HuH-7.5 (cell line): Measurements from ENCODE around the gene SLC6A9.
A peak's percentile ranks its signal among the peaks of the same experiment; 100 is the strongest.

Experiments
- DNase-seq: peaks from one replicate; pipeline ENCODE4 v3.0.0; 2011; ENCODE audit warnings: low spot score

The SLC6A9 gene

DNA sequence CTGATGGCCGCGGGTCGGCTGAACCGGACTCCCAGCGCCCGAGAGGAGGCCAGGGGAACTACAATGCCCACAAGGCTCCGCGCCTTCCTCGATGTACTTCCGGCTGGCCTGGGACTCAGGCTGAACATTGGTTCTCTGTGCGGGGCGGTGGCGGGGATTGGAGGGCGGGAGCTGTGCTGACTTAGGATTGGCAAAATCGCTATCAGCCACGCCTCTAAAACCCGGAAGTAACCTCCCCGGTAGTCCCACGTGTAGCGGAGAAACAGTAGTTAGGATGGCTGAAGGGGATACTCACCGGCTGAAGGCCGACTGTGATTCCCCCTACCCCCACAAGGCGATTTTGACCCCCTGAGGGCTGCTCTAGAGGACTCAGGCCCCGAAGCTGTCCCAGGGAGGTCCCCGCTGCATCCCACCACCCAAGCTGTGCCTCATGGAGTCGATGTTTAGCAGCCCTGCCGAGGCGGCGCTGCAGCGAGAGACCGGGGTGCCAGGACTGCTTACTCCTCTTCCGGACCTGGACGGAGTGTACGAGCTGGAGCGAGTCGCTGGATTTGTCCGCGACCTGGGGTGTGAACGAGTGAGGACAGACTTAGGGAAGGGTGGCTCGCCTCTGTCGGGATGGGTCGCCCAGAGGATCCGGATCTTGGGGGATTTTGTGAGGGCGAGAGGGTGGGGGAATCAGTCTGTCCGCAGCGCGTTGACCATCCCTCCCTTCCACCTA lies 61.4 kb downstream of the SLC6A9 start, which contains the start of gene DPH2:
Gene DPH2 (plus strand): TSS at position 265 of the 721 bp plus-strand sequence. CDS start 166 bp downstream, at position 431.
- peak; percentile 99 for DNase-seq

DNA sequence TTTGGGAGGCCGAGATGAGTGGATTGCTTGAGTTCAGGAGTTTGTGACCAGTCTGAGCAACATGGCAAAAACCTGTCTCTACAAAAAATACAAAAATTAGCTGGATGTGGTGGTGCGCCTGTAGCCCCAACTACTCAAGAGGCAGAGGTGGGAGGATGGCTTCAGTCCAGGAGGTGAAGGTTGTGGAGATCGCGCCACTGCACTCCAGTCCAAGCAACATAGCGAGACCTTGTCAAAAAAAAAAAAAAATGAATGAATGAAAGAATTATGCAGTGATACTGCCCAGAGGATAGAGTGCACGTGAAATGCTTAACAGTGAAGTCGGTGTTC lies 61.9 kb downstream of the SLC6A9 start:
- no peak for DNase-seq

- DNase-seq, result no peak
Measured at GRCh38 chr1:43968348-43968948, 62.8 kb downstream of the SLC6A9 start.

- DNase-seq, result no peak
Measured at GRCh38 chr1:43965316-43965715, 65.9 kb downstream of the SLC6A9 start.

- DNase-seq, result no peak
Measured at GRCh38 chr1:43963890-43964289, 67.4 kb downstream of the SLC6A9 start.

DNA sequence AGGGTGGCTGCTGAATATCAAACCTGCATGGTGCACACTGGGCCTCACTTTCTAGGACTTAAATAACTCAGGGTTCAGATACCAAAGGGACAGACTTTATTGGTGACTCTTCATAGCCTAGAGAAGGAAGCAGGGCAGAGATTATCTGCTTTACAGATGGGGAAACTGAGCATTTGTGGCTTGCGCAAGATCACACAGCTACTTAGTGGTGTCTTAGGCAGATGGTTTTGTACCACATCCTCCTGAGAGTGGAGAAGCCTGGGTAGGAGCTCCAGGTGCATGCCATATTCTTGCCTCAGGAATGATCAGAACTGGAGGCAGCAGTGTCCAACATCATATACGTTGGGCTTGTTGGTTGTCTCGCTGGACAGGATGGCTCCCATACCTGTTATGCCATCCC lies 68.3 kb downstream of the SLC6A9 start:
- DNase-seq, result no peak

GRCh38 chr1:43962324-43962723 lies 68.9 kb downstream of the SLC6A9 start:
- DNase-seq, result no peak

DNA sequence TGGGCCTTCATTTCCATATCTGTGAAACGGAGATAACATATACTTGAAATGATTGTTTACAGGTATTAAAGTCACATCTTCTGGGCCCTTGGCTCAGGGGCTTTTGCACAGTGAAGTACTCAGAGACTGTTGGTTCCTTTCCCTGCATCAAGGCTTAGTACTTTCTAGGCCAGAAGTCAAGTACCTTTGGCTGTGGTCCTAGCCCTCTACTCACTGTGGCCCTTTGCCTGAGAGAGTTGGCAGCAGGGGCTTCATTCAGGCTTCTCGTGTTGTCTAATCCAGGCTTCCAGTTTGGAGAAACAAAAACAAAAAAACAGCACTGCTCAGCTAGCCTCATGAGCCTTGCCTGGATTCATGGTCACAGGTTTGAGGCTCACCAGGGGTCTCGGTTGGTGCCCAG lies 69.6 kb downstream of the SLC6A9 start:
- DNase-seq, result no peak

GRCh38 chr1:43960798-43961197 lies 70.5 kb downstream of the SLC6A9 start:
- no peak for DNase-seq

DNA sequence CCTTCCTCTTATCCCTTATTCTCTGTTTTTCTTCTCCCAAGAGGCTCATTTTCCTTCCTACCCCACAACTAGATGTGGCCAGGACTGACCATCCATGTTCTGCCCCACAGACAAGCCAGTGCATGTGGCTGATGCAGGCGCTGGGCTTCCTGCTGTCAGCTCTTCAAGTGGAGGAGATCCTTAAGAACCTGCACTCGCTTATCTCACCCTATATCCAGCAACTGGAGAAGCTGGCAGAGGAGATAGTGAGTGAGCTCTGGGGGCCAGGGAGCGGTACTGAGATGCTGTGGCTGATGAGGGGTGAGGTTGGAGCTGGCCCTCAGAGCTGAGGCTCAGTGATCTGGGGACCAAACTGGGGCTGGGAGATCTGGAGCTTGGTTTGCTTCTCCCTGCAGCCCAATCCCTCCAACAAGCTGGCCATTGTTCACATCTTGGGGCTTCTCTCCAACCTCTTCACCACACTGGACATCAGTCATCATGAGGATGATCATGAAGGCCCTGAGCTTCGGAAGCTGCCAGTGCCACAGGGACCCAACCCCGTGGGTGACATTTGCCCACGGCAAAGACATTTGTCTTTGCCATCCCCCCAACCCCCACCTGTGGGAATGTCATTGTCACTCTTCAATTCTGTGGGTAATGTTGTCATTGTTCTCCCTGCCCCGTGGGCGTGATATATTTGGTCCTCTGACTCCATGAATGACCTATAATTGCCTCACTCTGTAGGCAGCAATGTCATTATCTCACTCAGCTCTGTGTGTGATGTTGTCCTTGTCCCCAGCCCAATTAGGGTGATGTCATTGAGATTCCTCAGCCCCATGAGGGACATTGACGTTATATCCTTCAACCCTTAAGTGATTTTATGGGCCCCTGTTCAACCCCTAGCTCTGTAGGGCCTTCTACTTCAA lies 72.7 kb downstream of the SLC6A9 start:
- no peak for DNase-seq

DNA sequence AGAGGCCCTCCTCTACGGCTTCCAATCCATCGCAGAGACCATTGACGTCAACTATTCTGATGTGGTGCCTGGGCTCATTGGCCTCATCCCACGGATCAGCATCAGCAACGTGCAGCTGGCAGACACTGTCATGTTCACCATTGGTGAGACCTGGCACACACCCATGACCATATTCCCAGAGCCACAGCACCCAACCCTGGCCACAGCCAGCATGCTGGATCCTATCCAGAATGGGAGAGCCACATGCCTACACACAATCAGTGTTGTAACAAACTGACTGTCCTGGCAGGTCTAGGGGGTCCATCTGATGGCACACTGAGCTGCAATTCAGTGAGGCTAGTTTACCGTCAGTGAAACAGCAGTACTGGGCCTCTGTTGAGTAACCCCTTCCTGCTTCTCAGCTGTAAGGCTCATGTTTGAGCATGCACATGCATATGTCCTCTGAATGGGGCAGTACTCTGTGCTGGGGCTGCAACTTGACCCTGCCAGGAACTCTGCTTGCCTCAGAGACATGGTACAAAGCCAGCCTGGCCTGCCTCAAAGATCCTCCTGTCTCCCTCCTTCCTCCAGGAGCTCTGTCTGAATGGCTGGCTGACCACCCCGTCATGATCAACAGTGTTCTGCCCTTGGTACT lies 73.7 kb downstream of the SLC6A9 start:
- no peak for DNase-seq

DNA sequence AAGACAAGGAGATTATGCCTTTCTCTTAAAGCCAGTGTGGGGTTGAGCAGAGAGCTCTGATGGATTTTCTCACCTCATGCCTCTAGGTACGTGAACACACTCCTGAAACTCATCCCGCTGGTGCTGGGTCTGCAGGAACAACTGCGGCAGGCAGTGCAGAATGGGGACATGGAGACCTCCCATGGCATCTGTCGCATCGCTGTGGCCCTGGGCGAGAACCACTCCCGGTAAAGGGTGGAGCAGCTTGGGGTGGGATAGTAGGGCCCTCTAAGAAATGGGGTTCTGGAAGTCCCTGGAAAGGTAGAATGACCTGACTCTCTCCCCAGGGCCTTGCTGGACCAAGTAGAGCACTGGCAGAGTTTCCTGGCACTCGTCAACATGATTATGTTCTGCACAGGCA lies 75.0 kb downstream of the SLC6A9 start:
- DNase-seq, result no peak

GRCh38 chr1:43954036-43954435 lies 77.2 kb downstream of the SLC6A9 start:
- DNase-seq, result no peak

- no peak for DNase-seq
Measured at GRCh38 chr1:43953361-43953760, 77.9 kb downstream of the SLC6A9 start.

DNA sequence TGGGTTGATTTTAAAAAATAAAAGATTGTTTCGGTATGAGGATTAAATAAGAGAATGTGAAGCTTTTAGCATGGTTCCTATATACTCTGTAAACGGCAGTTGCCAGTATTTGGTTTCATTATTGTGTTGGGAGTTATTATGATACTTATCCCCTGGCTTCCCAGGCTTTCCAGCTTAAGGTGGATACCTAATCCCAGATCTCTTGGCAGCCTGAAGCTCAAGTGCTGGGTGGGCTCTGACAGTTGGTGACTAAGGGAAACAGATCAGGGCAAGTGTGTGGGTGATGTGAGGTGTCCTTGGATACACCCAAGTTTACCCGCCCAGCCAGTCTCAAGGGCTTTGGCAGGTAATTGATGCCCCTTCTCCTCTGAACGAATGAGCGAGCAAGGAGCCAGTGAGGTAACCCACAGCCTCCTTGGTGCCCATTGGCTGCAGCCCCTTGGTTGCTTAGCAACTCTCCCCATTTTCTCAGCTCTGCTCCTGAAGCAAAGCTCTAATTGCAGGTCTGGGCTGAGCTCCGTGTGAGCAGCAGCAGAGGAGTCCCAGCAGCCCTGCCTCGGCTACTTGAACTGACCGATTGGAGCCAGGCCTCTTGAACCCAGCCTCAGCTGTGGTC lies 78.4 kb downstream of the SLC6A9 start:
- no peak for DNase-seq

GRCh38 chr1:43951021-43951985 lies 80.0 kb downstream of the SLC6A9 start:
- no peak for DNase-seq

DNA sequence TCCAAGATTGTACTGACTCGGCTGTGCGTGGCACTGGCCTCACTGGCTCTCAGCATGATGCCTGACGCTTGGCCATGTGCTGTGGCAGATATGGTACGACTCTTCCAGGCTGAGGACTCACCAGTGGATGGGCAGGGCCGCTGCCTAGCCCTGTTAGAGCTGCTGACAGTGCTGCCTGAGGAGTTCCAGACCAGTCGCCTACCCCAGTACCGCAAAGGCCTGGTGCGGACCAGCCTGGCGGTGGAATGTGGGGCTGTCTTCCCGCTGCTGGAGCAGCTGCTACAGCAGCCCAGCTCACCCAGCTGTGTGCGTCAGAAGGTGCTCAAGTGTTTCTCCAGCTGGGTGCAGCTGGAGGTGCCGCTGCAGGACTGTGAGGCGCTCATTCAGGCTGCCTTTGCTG lies 81.6 kb downstream of the SLC6A9 start:
- no peak for DNase-seq

- DNase-seq, result no peak
Measured at GRCh38 chr1:43947874-43948437, 83.3 kb downstream of the SLC6A9 start.

DNA sequence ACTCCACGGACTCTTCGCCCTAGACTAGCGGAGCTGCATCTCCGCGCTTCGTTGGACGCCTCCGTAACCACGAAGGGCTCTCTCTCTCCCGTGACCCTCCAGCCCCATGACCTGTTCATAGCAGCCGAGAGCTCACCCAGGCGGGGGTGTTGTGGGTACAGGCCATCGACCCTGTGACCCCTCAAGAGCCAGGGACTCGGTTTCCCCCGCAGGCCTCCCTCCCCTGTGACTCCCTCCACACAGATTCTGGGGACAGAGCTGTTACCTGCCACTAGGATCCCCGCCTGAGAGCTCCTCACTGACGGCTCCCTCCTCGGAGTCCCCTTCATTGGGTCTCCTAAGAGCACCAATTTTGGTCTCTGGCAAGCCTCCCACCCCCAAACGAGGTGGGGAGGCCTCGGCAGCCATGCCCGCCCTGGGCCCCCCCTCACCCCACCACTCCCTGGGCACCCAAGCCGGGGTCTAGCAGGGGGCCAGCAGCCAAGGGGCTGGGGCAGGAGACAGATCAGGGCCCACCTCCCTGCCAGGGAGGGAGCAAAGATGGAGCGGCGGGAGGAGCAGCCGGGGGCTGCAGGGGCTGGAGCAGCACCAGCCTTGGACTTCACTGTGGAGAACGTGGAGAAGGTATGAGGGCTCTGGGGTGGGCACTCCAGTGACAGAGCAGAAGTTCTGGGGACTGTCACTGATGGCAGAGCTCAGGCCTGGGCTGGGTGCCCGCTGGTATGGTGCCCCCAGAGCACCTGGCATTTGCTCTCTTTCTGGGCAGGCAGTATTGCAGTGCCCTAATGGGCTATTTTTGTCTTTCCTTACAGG lies 84.0 kb downstream of the SLC6A9 start:
- no peak for DNase-seq
